ENCODE results near the gene SSTR3. TPM values are rescaled to one million over a fixed set of nuclear protein-coding genes. Genes with fewer than 3 reads are reported as not detected.
"Not testable (repeated sequence)": the region's sequence is repeated elsewhere in the genome, so short reads cannot be mapped to it uniquely, and the experiment has no call there.

SSTR3 gene
- total and polyA plus RNA-seq, 8 donors, result 0.32 to 8.7 (median 1.3) TPM

DNA sequence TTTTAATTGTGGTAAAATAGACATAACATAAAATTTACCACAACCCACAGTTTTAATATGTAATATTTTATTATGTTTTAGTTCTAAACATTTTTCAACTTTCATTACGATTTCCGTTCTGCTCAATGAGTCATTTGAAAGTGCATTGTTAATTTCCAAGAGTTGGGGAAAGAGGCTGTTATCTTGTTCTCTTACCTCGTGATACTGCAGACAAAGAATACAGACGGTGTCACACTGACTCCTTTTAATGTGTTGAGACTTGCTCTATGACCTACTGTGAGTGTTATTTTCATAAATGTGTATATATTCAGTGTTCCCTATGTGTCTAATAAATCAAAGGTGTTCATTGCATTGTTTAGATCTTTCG lies 42.6 kb upstream of the SSTR3 start:
- H3K27me3 ChIP-seq, result peaks cover 0 to 22% (median 5%) of the 10 kb centered on the region in 4 donors
- TF ChIP-seq, protein P1, sequence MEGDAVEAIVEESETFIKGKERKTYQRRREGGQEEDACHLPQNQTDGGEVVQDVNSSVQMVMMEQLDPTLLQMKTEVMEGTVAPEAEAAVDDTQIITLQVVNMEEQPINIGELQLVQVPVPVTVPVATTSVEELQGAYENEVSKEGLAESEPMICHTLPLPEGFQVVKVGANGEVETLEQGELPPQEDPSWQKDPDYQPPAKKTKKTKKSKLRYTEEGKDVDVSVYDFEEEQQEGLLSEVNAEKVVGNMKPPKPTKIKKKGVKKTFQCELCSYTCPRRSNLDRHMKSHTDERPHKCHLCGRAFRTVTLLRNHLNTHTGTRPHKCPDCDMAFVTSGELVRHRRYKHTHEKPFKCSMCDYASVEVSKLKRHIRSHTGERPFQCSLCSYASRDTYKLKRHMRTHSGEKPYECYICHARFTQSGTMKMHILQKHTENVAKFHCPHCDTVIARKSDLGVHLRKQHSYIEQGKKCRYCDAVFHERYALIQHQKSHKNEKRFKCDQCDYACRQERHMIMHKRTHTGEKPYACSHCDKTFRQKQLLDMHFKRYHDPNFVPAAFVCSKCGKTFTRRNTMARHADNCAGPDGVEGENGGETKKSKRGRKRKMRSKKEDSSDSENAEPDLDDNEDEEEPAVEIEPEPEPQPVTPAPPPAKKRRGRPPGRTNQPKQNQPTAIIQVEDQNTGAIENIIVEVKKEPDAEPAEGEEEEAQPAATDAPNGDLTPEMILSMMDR (IDR thresholded peaks at IDR 0.05), result no peak
- no peak for DNase-seq
- H3K4me3 ChIP-seq, result no peak overlapping the region
- FAIRE-seq, result no peak
- no peaks in the 10 kb centered on the region for H3K4me1 ChIP-seq
- no peaks in the 10 kb centered on the region for H3K9me3 ChIP-seq
- H3K27ac ChIP-seq, result no peak overlapping the region
- 46 to 53% methylated on average over 5 of the region's 5 CpGs for WGBS, 2 donors
- H3K36me3 ChIP-seq, result no peaks in the 10 kb centered on the region
- no peak for ATAC-seq
- intact Hi-C loops (cut with DNase I), result no loop called here

DNA sequence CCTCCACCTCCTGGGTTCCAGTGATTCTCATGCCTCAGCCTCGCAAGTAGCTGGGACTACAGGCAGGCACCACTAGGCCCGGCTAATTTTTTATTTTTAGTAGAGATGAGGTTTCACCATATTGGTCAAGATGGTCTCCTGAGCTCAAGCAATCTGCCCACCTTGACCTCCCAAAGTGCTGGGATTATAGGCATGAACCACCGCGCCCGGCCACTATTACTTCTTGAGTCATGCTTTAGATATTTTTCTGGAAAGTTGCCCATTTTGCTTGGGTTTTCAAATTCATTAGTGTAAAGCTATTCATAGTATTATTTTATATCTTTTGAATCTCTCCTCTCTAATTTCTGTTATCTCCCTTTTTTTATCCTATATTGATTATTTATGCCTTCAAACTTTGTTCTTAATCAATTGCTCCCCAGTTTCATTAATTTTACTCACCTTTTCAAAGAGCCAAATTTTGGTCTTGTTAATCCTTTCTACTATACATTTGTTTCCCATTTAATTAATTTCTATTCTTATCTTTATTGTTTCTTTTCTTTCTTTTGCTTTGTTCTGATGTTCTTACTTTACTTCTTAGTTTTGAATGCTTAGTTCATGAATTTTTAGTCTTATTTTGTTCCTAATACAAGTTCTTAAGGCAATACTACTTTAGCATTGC lies 42.1 kb upstream of the SSTR3 start:
- TF ChIP-seq, protein P1 (IDR thresholded peaks at IDR 0.05), result no peak
- intact Hi-C loops (cut with DNase I), result no loop called here
- FAIRE-seq (no peak), DNase-seq (no peak), ATAC-seq (no peak)
- peaks cover 0 to 20% (median 5%) of the 10 kb centered on the region in 4 donors for H3K27me3 ChIP-seq
- WGBS, 2 donors, result 79 to 92% methylated on average over 5 of the region's 5 CpGs
- no peak overlapping the region for H3K27ac ChIP-seq
- H3K36me3 ChIP-seq, result no peaks in the 10 kb centered on the region
- no peak overlapping the region for H3K4me3 ChIP-seq
- no peaks in the 10 kb centered on the region for H3K4me1 ChIP-seq
- H3K9me3 ChIP-seq, result no peaks in the 10 kb centered on the region

DNA sequence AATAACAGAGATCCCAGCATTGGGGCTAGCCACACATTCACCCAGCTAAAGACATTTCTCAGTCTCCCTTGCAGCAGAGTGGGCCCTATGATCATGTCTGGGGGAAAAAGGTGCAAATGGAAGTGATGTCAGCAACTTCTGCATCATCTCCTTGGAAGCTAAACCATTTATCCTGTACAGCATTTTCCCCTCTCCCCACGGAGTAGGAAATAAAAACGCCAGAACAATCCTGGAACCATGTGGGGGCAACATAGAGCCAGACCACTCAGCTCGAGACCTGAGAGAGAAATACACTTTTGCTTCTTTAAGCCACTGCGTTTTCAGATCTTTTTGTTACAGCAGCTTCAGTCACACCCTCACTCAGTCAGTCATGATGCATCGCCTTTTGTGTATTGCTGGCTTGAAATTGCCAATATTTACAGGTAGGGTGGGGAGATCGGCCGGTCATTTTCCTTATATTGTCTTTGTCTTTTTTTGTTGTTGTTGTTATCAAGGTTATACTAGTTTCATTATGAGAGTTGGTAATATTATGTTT lies 40.9 kb upstream of the SSTR3 start:
- FAIRE-seq, result no peak
- Histone ChIP-seq H3K27ac (no peak overlapping the region), H3K36me3 (no peaks in the 10 kb centered on the region), H3K4me3 (no peak overlapping the region), H3K4me1 (no peaks in the 10 kb centered on the region), H3K9me3 (no peaks in the 10 kb centered on the region), H3K27me3 (peaks cover 0 to 15% (median 5%) of the 10 kb centered on the region in 4 donors)
- intact Hi-C loops (cut with DNase I), result no loop called here
- WGBS, 2 donors, result 55 to 60% methylated on average over 7 of the region's 7 CpGs
- TF ChIP-seq, protein P1 (IDR thresholded peaks at IDR 0.05), result no peak
- no peak for DNase-seq
- no peak for ATAC-seq

DNA sequence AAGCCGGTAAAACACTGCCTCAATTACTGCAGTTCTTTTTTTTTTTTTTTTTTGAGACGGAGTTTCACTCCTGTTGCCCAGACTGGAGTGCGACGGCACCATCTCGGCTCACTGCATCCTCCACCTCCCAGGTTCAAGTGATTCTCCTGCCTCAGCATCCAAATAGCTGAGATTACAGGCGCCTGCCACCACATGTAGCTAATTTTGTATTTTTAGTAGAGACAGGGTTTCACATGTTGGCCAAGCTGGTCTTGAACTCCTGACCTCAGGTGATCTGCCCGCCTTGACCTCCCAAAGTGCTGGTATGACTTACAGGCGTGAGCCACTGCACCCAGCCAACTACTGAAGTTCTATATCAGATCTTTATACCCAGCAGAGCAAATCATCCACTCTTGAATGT lies 39.6 kb upstream of the SSTR3 start:
- intact Hi-C loops (cut with DNase I); FAIRE-seq: not testable (repeated sequence)
- H3K27me3 ChIP-seq, result peaks cover 0 to 12% (median 5%) of the 10 kb centered on the region in 4 donors

DNA sequence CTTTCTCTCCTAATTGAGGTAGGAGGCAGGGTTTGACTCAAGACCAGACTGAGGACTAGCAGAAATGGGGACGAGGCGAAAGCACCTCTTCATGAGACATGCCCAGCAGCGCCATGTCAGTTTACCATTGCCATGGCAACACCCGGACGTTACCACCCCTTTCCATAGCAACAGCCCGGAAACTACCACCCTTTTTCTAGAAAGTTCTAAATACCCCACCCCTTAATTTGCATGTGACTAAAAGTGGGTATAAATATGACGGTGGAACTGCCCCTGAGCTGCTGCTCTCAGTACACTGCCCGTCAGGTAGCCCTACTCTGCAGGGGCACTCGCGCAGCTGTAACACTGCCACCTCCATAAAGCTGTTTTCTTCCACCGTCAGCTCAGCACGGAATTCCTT lies 37.7 kb upstream of the SSTR3 start:
- ATAC-seq, result no peak
- no peak overlapping the region for H3K4me3 ChIP-seq
- WGBS, 2 donors, result 69 to 73% methylated on average over 12 of the region's 12 CpGs
- intact Hi-C loops (cut with DNase I), result no loop called here
- TF ChIP-seq, protein P1 (IDR thresholded peaks at IDR 0.05), result no peak
- no peaks in the 10 kb centered on the region for H3K9me3 ChIP-seq
- no peak for FAIRE-seq
- H3K36me3 ChIP-seq, result no peaks in the 10 kb centered on the region
- peak in 1 of 6 donors; percentile 3 for DNase-seq
- H3K4me1 ChIP-seq, result no peaks in the 10 kb centered on the region
- no peak overlapping the region for H3K27ac ChIP-seq
- H3K27me3 ChIP-seq, result peaks cover 0 to 4% (median 2%) of the 10 kb centered on the region in 4 donors

More for the DNA sequence above, 39.6 kb upstream of the SSTR3 start:
- not testable (repeated sequence) for ATAC-seq, H3K4me1 ChIP-seq, H3K36me3 ChIP-seq, H3K4me3 ChIP-seq, DNase-seq, H3K9me3 ChIP-seq, H3K27ac ChIP-seq
- 70 to 86% methylated on average over 8 of the region's 8 CpGs for WGBS, 2 donors
